GM04504 (cell line): ENCODE data around the gene METTL4.
A peak's percentile ranks its signal among the peaks of the same experiment; 100 is the strongest.
"Not testable (repeated sequence)": the region's sequence is repeated elsewhere in the genome, so short reads cannot be mapped to it uniquely, and the experiment has no call there.

ENCODE experiments used
- DNase-seq: peaks from one replicate; pipeline ENCODE4 v3.0.0-alpha.2; 2012; ENCODE audit warnings: low read depth

Gene METTL4

GRCh38 chr18:2559249-2559648 is 12.1 kb downstream of the METTL4 start:
- no peak for DNase-seq

- DNase-seq = no peak
Measured at GRCh38 chr18:2557536-2557935, 13.8 kb downstream of the METTL4 start.

GRCh38 chr18:2555895-2556294 is 15.4 kb downstream of the METTL4 start:
- DNase-seq = no peak

GRCh38 chr18:2554696-2555095 is 16.6 kb downstream of the METTL4 start:
- DNase-seq = no peak

- DNase-seq = no peak
Measured at GRCh38 chr18:2551425-2551824, 19.9 kb downstream of the METTL4 start.

- DNase-seq = no peak
Measured at GRCh38 chr18:2549462-2549861, 21.8 kb downstream of the METTL4 start.

GRCh38 chr18:2547477-2548087 is 23.7 kb downstream of the METTL4 start:
- no peak for DNase-seq

GRCh38 chr18:2545155-2545554 is 26.1 kb downstream of the METTL4 start:
- no peak for DNase-seq

- peak; percentile 3 for DNase-seq
Measured at GRCh38 chr18:2541925-2542563, 29.3 kb downstream of the METTL4 start.

GRCh38 chr18:2540575-2540974 is 30.7 kb downstream of the METTL4 start:
- DNase-seq = no peak

- DNase-seq = peak; percentile 17
Measured at GRCh38 chr18:2538844-2539243, 32.5 kb downstream of the METTL4 start.

- no peak for DNase-seq
Measured at GRCh38 chr18:2538236-2538635, 33.1 kb downstream of the METTL4 start.

GRCh38 chr18:2537296-2537695 is 34.0 kb downstream of the METTL4 start:
- no peak for DNase-seq

GRCh38 chr18:2536493-2536892 is 34.8 kb downstream of the METTL4 start:
- DNase-seq = peak; percentile 3

GRCh38 chr18:2536063-2536462 is 35.2 kb downstream of the METTL4 start:
- DNase-seq = no peak

- no peak for DNase-seq
Measured at GRCh38 chr18:2535419-2535910, 35.8 kb downstream of the METTL4 start.

GRCh38 chr18:2534906-2535305 is 36.4 kb downstream of the METTL4 start:
- no peak for DNase-seq

GRCh38 chr18:2532797-2533196 is 38.5 kb downstream of the METTL4 start:
- no peak for DNase-seq

GRCh38 chr18:2531751-2532150 is 39.6 kb downstream of the METTL4 start:
- no peak for DNase-seq

- no peak for DNase-seq
Measured at GRCh38 chr18:2529154-2529553, 42.2 kb downstream of the METTL4 start.

- DNase-seq = no peak
Measured at GRCh38 chr18:2526329-2526728, 45.0 kb downstream of the METTL4 start.

GRCh38 chr18:2524794-2525198 is 46.5 kb downstream of the METTL4 start:
- not testable (repeated sequence) for DNase-seq

- DNase-seq = no peak
Measured at GRCh38 chr18:2522112-2522511, 49.2 kb downstream of the METTL4 start.

GRCh38 chr18:2518473-2518872 is 52.8 kb downstream of the METTL4 start:
- no peak for DNase-seq
